Mesenchymal stem cell (in vitro differentiated cells and primary cell): ENCODE measurements around the gene SLC7A4.
A peak's percentile ranks its signal among the peaks of the same experiment; 100 is the strongest.

ENCODE experiments used
- DNase-seq: peaks from one replicate; pipeline ENCODE4 v3.0.0-alpha.2; 2013
- H2AFZ ChIP-seq: one replicate; pipeline ENCODE4 v1.6.1; 2013; ENCODE audit warnings: low read depth, mild to moderate bottlenecking, control low read depth, inconsistent platforms, low read length, moderate library complexity
- H2AK5ac ChIP-seq: 2 replicates; pipeline ENCODE4 v1.6.1; 2013; ENCODE audit warnings: low read length, moderate library complexity, mild to moderate bottlenecking, inconsistent platforms; ENCODE audit not compliant: severe bottlenecking
- H2BK120ac ChIP-seq: one replicate; pipeline ENCODE4 v1.6.1; 2013; ENCODE audit warnings: low read depth, mild to moderate bottlenecking, inconsistent platforms, low read length, moderate library complexity
- H2BK12ac ChIP-seq, 2 experiments: one replicate each; pipeline ENCODE4 v1.6.1; 2013; ENCODE audit warnings: inconsistent platforms in 2 of 2, low read length in 2 of 2, mild to moderate bottlenecking in 2 of 2, moderate library complexity in 2 of 2, control low read depth in 1 of 2
- H2BK15ac ChIP-seq: one replicate; pipeline ENCODE4 v1.6.1; 2013; ENCODE audit warnings: mild to moderate bottlenecking, low read depth, inconsistent platforms; ENCODE audit not compliant: poor library complexity, severe bottlenecking
- H2BK5ac ChIP-seq: 2 replicates; pipeline ENCODE4 v1.6.1; 2013; ENCODE audit warnings: low read depth, mild to moderate bottlenecking, low read length, control low read depth, inconsistent platforms; ENCODE audit not compliant: poor library complexity, severe bottlenecking
- H3K14ac ChIP-seq, 2 experiments: one replicate each; pipeline ENCODE4 v1.6.1; 2013; ENCODE audit warnings: inconsistent platforms in 2 of 2, low read length in 2 of 2, control low read depth in 1 of 2, mild to moderate bottlenecking in 1 of 2, moderate library complexity in 1 of 2
- H3K18ac ChIP-seq, 2 experiments: one replicate each; pipeline ENCODE4 v1.6.1; 2013; ENCODE audit warnings: inconsistent platforms in 2 of 2, low read length in 2 of 2, control low read depth in 1 of 2, low read depth in 1 of 2, mild to moderate bottlenecking in 1 of 2
- H3K23ac ChIP-seq, 2 experiments: one replicate each; pipeline ENCODE4 v1.6.1; 2013; ENCODE audit warnings: inconsistent platforms in 2 of 2, low read length in 2 of 2, mild to moderate bottlenecking in 2 of 2, moderate library complexity in 2 of 2, control low read depth in 1 of 2
- H3K27ac ChIP-seq: 2 replicates; pipeline ENCODE4 v1.5.1; 2013; ENCODE audit warnings: mild to moderate bottlenecking, moderate library complexity, low read length, control low read depth, inconsistent platforms; ENCODE audit not compliant: poor library complexity, severe bottlenecking
- H3K27me3 ChIP-seq, 2 experiments: 2 replicates each; pipeline versions ENCODE4 v1.6.1 to v1.7.0; 2013; ENCODE audit warnings: low read length in 2 of 2, mild to moderate bottlenecking in 2 of 2, moderate library complexity in 2 of 2, control low read depth in 1 of 2, inconsistent platforms in 1 of 2; ENCODE audit not compliant: control insufficient read depth in 1 of 2, insufficient read depth in 1 of 2
- H3K36me3 ChIP-seq, 2 experiments: 2 replicates each; pipeline versions ENCODE4 v1.6.1 to v1.7.0; 2013; ENCODE audit warnings: low read length in 2 of 2, control low read depth in 1 of 2, inconsistent platforms in 1 of 2, low read depth in 1 of 2, mild to moderate bottlenecking in 1 of 2; ENCODE audit not compliant: insufficient read depth in 2 of 2, control insufficient read depth in 1 of 2
- H3K4ac ChIP-seq, 2 experiments: one replicate each; pipeline ENCODE4 v1.6.1; 2013; ENCODE audit warnings: inconsistent platforms in 2 of 2, low read length in 2 of 2, mild to moderate bottlenecking in 2 of 2, moderate library complexity in 2 of 2, control low read depth in 1 of 2, low read depth in 1 of 2
- H3K4me1 ChIP-seq: 2 replicates; pipeline ENCODE4 v1.6.1; 2013; ENCODE audit warnings: low read depth, low read length, control low read depth; ENCODE audit not compliant: control insufficient read depth, insufficient read depth
- H3K4me2 ChIP-seq: 2 replicates; pipeline ENCODE4 v1.6.1; 2013; ENCODE audit warnings: low read length, mild to moderate bottlenecking, inconsistent platforms; ENCODE audit not compliant: poor library complexity, severe bottlenecking
- H3K4me3 ChIP-seq, 2 experiments: 2 replicates each; pipeline versions ENCODE4 v1.5.1 to v1.7.0; 2013; ENCODE audit warnings: low read length in 2 of 2, mild to moderate bottlenecking in 2 of 2, control low read depth in 1 of 2, low read depth in 1 of 2; ENCODE audit not compliant: insufficient read depth in 1 of 2
- H3K79me1 ChIP-seq: replicated peaks from 2 replicates; pipeline ENCODE4 v1.6.1; 2013; ENCODE audit warnings: mild to moderate bottlenecking, control low read depth, low read length, inconsistent platforms; ENCODE audit not compliant: poor library complexity, severe bottlenecking
- H3K9ac ChIP-seq: 2 replicates; pipeline ENCODE4 v1.7.0; 2013; ENCODE audit warnings: mild to moderate bottlenecking, low read length, moderate library complexity
- H3K9me3 ChIP-seq: 2 replicates; pipeline ENCODE4 v1.7.0; 2013; ENCODE audit warnings: mild to moderate bottlenecking, low read length; ENCODE audit not compliant: control insufficient read depth
- H4K8ac ChIP-seq: one replicate; pipeline ENCODE4 v1.6.1; 2013; ENCODE audit warnings: inconsistent platforms, mild to moderate bottlenecking, low read length, moderate library complexity
- H4K91ac ChIP-seq: one replicate; pipeline ENCODE4 v1.6.1; 2013; ENCODE audit warnings: mild to moderate bottlenecking, low read length, inconsistent platforms
- WGBS: methylation state at CpG from one replicate; pipeline ENCODE4 v1.1.7; 2013; ENCODE audit warnings: mixed read lengths; 5-methylcytosine and 5-hydroxymethylcytosine counted together

SLC7A4 gene

DNA sequence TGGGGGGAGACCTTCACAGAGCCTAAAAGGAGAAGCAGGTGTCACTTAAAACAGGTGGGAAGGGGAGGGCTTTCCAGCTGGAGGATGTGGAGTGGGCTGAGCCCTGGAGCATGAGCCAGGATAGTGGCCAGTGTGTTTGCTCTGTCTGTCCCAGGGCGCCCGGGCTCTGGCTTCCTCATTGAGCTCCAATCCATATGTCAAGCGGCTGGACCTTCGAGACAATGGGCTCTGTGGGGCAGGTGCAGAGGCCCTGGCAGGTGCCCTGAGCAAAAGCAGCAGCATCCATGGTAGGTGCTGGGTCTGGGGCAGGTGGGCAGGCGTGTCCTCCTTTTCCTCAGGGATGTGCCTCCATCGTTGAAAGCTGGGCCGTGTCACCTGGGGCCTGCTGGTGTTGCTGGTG is 15.4 kb upstream of the SLC7A4 start:
- Histone ChIP-seq H3K23ac (no peak overlapping the region), H2BK120ac (no peak overlapping the region), H3K14ac (no peak overlapping the region), H3K9ac (no peak overlapping the region), H3K36me3 (no peaks in the 10 kb centered on the region), H3K79me1 (no peaks in the 10 kb centered on the region), H2BK12ac (no peak overlapping the region), H3K18ac (no peak overlapping the region), H3K9me3 (no peaks in the 10 kb centered on the region), H2AFZ (no peak overlapping the region), H3K4me2 (no peak overlapping the region), H4K8ac (no peak overlapping the region), H2BK15ac (no peak overlapping the region), H2AK5ac (no peak overlapping the region), H3K4me1 (peaks cover 36% of the 10 kb centered on the region), H4K91ac (no peak overlapping the region), H3K4me3 (no peak overlapping the region), H3K27me3 (peaks cover 0 to 16% of the 10 kb centered on the region in 2 experiments), H3K27ac (no peak overlapping the region), H3K4ac (no peak overlapping the region), H2BK5ac (no peak overlapping the region)
- 93% methylated on average over 5 of the region's 7 CpGs for WGBS
- DNase-seq = no peak

GRCh38 chr22:21047035-21047661 is 14.8 kb upstream of the SLC7A4 start:
- Histone ChIP-seq H2BK12ac (no peak overlapping the region), H2BK120ac (no peak overlapping the region), H3K4me1 (peaks cover 39% of the 10 kb centered on the region), H3K4me3 (no peak overlapping the region), H3K9ac (no peak overlapping the region), H3K23ac (no peak overlapping the region), H2BK5ac (no peak overlapping the region), H3K36me3 (no peaks in the 10 kb centered on the region), H2BK15ac (no peak overlapping the region), H3K18ac (no peak overlapping the region), H3K27me3 (peaks cover 0 to 15% of the 10 kb centered on the region in 2 experiments), H3K79me1 (no peaks in the 10 kb centered on the region), H4K91ac (no peak overlapping the region), H3K14ac (no peak overlapping the region), H3K4ac (no peak overlapping the region), H3K9me3 (no peaks in the 10 kb centered on the region), H3K4me2 (no peak overlapping the region), H2AFZ (no peak overlapping the region), H4K8ac (no peak overlapping the region), H3K27ac (no peak overlapping the region), H2AK5ac (no peak overlapping the region)
- DNase-seq = no peak
- 94% methylated on average over 12 of the region's 14 CpGs for WGBS

GRCh38 chr22:21045585-21046294 is 13.4 kb upstream of the SLC7A4 start, which contains the start of gene LRRC74B:
TSS of gene LRRC74B (plus strand) at chr22:21045946. CDS start at chr22:21045987, 41 bp downstream.
- Histone ChIP-seq H2BK120ac (peak within 1 kb of the TSS; percentile 68), H3K9me3 (no peaks in the 10 kb centered on the region), H3K36me3 (no peaks in the 10 kb centered on the region), H3K4ac (peak within 1 kb of the TSS in 1 of 2 experiments; percentile 14), H3K4me1 (peaks cover 33% of the 10 kb centered on the region), H2AFZ (peak within 1 kb of the TSS; percentile 68), H3K4me2 (peak within 1 kb of the TSS; percentile 93), H3K27ac (peak within 1 kb of the TSS; percentile 91), H2BK12ac (peak within 1 kb of the TSS in 1 of 2 experiments; percentile 88), H3K79me1 (no peaks in the 10 kb centered on the region), H4K91ac (peak within 1 kb of the TSS; percentile 52), H3K23ac (no peak within 1 kb of the TSS), H2BK15ac (no peak within 1 kb of the TSS), H2AK5ac (no peak within 1 kb of the TSS), H3K18ac (peak within 1 kb of the TSS; percentile 46 to 81), H3K4me3 (peak within 1 kb of the TSS; percentile 55 to 80), H3K14ac (no peak within 1 kb of the TSS), H4K8ac (peak within 1 kb of the TSS; percentile 88), H3K9ac (peak within 1 kb of the TSS; percentile 90), H3K27me3 (peaks cover 0 to 7% of the 10 kb centered on the region in 2 experiments), H2BK5ac (peak within 1 kb of the TSS; percentile 74)
- peak; percentile 96 for DNase-seq
- under 1% methylated on average over 42 of the region's 47 CpGs for WGBS

- H3K4me1 ChIP-seq = peaks cover 33% of the 10 kb centered on the region
- H2AFZ ChIP-seq = peak overlapping the region; percentile 44
- H3K36me3 ChIP-seq = no peaks in the 10 kb centered on the region
- no peak overlapping the region for H3K14ac ChIP-seq
- peaks cover 0 to 7% of the 10 kb centered on the region in 2 experiments for H3K27me3 ChIP-seq
- H4K91ac ChIP-seq = peak overlapping the region; percentile 52
- no peak overlapping the region for H3K23ac ChIP-seq
- H2BK120ac ChIP-seq = peak overlapping the region; percentile 68
- WGBS = 5% methylated on average over 14 of the region's 15 CpGs
- peak overlapping the region in 1 of 2 experiments; percentile 14 for H3K4ac ChIP-seq
- peak overlapping the region; percentile 85 for H2BK15ac ChIP-seq
- peak overlapping the region; percentile 88 for H4K8ac ChIP-seq
- no peaks in the 10 kb centered on the region for H3K9me3 ChIP-seq
- peak overlapping the region in 1 of 2 experiments; percentile 88 for H2BK12ac ChIP-seq
- no peaks in the 10 kb centered on the region for H3K79me1 ChIP-seq
- H2AK5ac ChIP-seq = no peak overlapping the region
- H3K4me3 ChIP-seq = peak overlapping the region; percentile 43 to 80
- peak overlapping the region; percentile 90 for H3K9ac ChIP-seq
- peak overlapping the region; percentile 74 for H2BK5ac ChIP-seq
- peak; percentile 89 for DNase-seq
- peak overlapping the region; percentile 91 for H3K27ac ChIP-seq
- peak overlapping the region in 1 of 2 experiments; percentile 81 for H3K18ac ChIP-seq
- peak overlapping the region; percentile 73 for H3K4me2 ChIP-seq
These were observed 12.7 kb upstream of the SLC7A4 start for GRCh38 chr22:21044931-21045584.
